ENCODE data around the gene FRMD1. TPM values are rescaled to one million over a fixed set of nuclear protein-coding genes. Genes with fewer than 3 reads are reported as not detected.

Gene FRMD1
- not detected in 2 replicates for total RNA-seq

DNA sequence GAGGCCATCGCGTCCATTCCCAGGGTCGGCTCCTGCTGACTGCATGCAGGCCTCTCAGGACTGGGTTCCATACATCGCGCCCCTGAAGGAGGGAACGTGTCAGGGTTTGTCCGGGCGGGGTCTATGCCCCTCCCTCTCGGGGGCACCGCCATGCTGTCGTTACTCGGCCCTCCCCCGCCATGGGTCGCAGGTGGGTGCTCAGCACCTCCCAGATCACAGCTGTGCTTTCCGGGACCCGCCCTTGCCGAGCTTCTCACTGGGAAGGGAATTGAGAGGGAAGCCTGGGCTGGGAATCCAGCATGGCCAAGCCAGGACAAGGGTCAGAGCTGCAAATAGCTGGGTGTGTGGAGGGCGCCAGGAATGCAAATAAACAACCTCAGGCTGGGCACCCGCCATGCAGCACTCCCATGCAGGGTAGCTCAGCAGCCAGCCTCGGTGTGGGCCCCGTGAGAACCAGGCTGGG is at the start of gene FRMD1:
FRMD1 (minus strand) TSS at position 270 of the 463 bp plus-strand sequence; CDS start at position 152, 118 bp downstream.
- DNase-seq (ENCODE audit: low read depth, low spot score): no peak

DNA sequence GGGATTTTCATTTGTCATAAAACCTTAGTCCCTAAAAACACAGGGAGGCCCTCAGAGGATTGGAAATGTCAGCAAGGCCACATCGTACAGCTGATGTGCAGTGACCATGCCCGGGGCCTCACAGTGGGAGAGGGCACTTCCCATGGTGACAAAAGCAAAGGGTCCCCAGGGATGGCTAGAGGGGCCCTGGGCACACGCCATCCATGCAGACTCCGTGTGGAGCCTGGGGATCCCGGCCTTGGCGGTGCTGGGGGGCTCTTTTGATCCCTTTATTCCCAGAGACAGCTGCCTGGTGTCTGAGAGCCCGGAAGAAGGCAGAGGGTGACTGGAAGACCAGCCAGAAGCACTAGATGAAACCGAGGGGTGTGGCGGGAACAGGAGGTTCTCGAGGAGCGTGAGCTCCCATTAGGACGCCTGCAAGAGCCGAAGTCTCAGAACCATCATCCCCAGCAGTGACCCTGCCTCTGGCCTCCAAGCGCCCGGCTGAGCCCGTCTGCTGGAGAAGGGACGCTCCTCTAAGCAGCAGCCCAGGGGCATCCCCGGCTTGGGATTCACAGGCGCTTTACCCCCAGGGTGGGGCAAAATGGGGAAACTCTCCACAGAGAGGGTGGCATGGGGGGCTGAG is 49.1 kb upstream of the FRMD1 start:
- no peak for DNase-seq (ENCODE audit: low read depth, low spot score)

DNA sequence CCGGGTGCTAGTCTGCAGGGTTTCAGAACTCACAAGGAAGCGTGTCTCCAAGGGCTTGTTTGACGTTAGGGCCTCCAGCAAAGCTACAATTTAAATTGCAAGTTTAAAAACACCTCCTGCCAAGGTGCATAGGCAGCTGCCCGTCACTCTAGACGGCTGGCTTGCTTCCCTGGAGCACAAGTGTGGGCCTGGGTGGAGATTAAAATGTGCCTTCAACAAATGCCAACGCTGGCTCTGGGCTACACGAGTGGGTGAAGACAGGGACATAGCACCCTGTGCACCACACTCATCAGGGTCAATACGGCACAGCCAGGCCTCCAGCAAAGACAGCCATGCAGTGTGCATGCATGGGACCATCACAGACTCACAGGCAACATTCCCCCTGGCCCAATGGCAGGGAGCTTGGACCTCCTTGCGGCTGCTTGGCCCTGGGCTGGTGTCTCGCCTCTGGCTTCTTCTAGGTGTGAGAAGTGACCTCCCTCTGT is 48.4 kb upstream of the FRMD1 start:
- DNase-seq (ENCODE audit: low read depth, low spot score): no peak

DNA sequence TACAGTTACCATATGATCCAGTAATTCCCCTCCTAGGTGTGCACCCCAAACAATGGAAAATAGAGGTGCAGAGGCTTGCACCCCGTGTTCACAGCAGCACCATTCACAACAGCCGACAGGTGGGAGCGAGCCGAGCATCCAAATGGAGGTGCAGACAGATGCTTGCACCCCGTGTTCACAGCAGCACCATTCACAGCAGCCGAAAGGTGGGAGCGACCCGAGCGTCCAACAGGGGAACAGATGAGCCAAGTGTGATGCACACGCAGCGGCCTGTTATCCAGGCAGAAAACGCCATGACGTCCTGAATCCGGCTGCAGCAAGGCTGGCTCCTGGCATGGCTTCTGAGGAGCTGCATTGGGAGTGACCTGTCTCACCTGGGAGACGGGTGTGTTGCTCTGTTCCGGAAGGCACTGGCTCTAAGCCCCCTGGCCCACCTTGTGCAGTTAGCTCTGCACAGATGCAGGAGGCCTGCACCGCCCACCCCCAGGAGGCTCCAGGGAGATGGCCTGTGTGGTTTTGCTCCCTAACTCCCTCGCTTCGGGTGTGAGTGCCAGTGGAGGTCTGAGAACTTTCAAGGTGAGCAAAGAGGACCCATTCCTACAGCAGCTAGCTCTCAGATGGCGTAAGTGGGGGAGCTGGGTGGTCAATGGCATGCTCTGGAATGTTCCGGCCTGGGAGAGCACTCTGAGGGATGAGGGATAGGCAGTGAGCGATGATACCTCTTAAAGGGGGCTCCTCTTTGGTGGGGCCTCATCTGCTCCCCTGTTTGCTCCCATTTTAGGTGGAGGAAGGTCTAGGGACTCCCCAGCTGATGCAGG is 47.8 kb upstream of the FRMD1 start:
- no peak for DNase-seq (ENCODE audit: low read depth, low spot score)

DNA sequence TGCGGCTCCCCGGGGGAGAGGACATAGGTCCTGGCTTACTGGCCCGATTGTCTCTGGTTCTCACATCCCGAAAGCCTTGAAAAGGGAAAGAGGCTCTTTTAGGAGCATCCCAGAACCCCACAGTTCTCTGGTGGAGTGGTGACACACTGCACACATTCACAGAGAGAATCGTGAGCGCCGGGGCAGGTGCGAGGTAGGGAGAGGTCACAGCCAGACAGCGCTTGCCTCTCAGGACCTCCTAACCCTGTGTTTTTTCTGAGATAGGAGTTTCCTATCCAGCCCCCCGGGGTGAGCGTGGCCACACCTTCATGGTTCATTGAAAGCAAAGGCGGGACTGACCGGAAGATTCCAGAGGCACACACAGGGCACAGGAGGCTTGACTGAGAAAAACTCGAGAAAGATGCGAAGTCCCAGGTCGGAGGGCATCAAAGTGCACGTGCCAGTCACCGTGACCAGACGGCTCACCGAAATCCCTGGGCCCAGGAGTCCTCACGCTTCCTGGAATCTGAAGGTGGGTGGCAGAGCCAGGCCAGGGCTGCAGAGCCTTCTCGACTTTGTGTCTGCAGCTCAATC is 46.5 kb upstream of the FRMD1 start:
- DNase-seq (ENCODE audit: low read depth, low spot score): no peak

DNA sequence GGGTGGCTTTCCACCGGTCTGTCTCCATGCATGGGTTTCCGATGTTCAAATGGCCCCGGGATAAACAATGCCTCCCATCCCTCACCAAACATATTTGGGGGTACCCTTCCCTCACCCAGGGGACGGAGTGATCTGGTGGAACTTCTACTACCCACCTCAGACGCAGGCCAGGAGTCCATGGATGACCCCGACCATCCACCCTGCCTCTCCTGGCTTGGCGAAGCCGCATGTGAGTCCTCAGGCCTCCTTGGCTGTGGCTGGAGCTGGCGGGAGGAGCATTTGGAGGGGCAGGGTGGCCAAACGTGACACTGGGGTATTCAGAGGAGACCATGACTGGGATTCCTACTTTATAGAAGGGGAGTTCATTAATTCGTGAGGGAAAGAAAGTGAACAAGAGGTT is 45.9 kb upstream of the FRMD1 start:
- no peak for DNase-seq (ENCODE audit: low read depth, low spot score)

DNA sequence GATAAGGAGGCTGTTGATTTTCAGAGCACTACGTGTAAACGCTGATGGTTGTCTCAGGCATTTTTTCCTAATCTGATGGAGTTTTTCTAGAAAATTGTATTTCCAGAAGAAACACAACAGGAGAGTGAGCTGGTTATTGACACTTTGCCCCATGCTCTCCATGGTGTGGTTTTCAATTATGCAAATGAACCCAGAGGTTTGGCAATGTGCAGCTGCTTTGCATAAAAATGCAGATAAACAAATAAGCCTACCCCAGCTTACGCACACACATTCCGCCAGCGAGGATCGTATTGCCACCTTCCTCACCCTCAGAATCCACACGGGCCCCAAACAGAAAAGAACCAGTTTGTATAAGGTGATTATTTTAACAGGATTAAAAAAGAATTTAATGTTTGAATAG is 45.1 kb upstream of the FRMD1 start:
- DNase-seq (ENCODE audit: low read depth, low spot score): no peak

DNA sequence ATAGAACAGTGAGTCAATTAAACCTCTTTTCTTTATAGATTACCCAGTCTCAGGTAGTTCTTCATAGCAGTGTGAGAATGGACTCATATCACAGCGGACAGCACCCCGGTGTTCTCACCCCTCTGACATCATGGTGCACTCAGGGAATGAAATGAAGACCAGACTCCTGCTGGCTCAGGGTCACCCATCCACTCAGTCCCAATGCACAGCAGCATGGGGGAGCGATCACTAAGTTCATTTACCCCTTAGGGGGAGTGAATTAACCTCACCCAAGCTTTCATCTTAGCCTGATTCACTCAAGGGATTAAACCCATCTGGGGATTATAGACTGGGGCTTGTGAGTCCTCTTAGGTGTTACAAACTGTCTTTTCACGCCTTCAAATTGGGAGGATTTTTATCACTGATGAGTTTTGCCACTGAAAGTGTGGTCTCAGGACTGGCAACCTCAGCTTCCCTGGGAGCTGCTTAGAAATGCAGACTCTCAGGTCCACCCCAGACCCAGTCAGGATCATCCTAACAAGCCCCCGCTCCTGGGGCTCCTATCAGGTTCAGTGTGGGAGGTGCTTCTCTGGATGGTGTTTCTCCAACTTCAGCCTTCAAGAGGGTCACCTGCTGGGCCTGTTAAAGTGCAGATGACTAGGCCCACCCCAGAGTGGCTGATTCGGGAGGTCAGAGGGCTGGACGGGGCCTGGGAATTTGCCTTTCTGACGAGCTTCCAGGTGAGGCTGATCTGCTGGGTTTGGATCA is 44.3 kb upstream of the FRMD1 start:
- DNase-seq (ENCODE audit: low read depth, low spot score): no peak

DNA sequence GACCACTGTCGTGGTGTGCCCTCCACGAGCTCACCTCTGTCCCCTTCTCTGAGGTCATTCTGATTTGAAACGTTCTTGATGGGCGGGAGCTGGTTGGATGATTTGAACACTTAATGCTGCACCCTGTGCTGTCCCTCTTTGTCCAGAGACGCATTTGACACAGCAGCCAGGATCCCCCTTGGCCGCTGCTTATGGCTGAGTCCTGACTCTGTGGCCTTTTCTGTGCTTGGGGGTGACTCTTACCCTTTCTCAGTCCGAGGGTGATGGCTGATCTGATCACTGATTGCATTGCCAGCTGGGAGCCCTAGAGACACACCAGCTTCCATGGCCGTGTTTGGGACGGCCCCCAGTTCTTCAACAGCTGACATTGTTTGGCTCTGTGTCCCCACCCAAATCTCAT is 43.5 kb upstream of the FRMD1 start:
- DNase-seq (ENCODE audit: low read depth, low spot score): no peak

DNA sequence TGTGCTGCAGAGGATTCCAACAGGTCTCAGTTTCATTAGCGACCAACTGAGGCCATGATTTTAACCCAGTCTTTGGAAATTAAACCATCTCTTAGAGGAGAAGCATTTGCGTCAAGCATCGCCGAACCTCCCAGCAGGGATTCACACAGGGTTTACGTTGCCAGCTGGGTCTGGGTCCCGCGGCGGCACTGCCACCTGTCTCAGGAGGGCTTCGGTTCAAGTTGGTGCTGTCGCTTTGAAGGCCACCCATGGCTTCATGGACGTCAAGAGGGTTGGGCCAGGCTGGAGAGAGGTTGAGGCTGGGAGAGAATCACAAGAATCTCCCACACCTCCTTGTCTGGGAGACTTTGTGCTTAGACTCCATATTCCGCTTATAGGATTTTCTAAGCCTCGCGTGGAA is 43.0 kb upstream of the FRMD1 start:
- no peak for DNase-seq (ENCODE audit: low read depth, low spot score)

DNA sequence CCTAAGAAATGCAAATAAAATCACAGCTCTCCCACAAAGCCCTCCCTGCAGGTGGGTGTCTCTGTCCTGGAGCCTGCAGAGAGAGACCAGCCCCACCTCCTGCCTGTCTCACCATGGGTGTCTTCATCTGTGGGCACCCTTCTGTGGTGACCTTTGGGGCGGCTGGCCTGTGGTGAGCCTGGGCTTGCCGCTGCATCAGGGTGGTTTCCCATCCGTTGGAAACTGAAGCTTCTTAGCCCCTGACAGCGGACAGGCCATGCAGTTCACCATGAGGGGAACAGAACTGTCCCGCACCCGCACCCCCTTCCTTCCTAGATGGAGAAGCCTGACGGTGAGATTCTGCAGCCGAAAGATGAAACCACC is 42.3 kb upstream of the FRMD1 start:
- DNase-seq (ENCODE audit: low read depth, low spot score): no peak

DNA sequence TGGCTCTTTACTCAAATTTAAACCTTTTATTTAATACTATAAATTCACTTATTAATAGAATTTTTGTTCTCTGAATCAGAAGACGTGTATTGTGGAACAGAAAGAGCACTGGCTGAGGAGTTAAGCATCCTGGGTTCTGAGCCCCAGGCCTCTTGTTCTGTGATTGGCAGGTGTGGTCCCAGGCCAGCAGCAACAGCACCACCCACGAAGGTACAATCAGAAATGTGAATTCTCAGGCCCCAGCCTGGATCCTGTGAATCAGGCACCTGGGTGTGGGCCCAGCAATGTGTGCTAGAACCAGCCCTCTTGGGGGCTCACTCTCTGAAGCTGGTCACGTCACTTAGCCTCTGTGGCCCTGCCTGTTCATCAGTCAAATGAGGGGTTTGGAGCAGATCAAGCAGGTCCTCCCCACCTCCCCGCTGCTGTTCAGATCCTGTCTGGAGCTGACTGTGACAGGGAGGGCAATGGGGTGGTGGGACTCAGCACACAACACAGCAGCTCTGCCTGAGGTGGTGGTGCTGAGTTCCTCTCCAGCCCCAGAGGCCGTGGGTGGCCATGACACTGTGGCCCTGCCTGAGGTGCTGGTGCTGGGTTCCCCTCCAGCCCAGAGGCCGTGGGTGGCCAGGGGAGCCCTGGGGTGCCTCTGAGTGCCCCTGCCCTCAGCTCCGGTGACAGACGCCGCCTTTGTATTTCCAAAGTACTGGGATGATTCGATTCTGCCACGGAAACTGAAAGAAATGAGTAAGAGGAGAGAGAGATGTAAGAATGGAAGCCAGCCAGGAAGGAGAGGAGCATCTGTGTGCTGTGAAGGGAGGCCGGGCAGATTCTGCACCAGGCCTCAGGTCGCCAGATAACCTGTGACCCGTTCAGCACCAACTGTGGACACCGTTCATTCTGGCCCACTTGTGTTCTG is 41.6 kb upstream of the FRMD1 start:
- no peak for DNase-seq (ENCODE audit: low read depth, low spot score)

DNA sequence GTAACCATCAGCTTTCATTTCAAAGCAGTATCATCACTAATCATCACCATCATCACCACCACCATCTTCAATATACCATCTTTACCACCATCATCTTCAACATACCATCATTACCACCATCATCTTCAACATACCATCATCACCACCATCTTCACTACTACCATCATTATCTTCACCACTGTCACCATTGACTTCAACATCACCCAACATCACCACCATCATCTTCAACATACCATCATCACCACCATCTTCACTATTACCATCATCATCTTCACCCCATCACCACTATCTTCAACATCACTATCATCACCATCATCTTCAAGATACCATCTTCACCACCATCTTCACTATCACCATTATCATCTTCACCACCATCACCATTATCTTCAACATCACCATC is 40.5 kb upstream of the FRMD1 start:
- no peak for DNase-seq (ENCODE audit: low read depth, low spot score)

DNA sequence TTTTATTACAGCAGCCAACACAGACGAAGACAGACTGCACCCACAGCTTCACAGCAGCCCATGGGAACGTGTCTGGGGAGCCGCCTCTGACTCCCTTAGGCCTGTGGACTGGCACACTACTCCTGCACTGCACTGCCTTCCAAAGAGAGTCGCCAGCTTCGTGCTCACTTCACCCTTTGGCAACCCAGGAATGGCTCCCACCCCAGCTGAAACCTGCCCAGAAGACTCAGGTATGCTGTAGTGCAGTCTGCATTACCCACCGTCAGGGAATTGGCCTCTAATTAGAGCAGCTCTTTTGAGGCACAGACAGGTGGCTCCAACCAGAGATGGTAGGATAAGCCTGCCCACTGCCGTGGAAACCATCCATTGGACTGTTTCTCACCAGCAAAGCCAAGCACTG is 39.9 kb upstream of the FRMD1 start:
- DNase-seq (ENCODE audit: low read depth, low spot score): no peak

DNA sequence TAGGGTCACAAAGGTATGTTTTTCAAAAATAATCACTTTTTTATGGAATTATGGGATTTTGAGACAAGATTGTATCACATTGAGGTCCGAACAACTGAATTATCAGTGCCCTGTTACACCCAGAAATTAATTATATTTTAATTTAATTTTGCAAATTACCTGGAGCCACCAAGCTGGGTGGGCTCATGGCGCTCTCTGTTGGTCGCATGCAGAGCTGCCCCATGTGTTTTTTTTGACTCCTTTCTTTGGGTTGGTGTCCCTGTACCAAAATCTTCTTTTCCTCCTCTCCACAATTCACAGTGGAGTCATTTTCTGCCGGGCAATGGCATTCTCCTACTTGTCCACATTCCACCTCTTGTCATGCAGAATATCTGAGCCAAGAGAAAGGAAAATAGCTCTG is 38.9 kb upstream of the FRMD1 start:
- DNase-seq (ENCODE audit: low read depth, low spot score): no peak

DNA sequence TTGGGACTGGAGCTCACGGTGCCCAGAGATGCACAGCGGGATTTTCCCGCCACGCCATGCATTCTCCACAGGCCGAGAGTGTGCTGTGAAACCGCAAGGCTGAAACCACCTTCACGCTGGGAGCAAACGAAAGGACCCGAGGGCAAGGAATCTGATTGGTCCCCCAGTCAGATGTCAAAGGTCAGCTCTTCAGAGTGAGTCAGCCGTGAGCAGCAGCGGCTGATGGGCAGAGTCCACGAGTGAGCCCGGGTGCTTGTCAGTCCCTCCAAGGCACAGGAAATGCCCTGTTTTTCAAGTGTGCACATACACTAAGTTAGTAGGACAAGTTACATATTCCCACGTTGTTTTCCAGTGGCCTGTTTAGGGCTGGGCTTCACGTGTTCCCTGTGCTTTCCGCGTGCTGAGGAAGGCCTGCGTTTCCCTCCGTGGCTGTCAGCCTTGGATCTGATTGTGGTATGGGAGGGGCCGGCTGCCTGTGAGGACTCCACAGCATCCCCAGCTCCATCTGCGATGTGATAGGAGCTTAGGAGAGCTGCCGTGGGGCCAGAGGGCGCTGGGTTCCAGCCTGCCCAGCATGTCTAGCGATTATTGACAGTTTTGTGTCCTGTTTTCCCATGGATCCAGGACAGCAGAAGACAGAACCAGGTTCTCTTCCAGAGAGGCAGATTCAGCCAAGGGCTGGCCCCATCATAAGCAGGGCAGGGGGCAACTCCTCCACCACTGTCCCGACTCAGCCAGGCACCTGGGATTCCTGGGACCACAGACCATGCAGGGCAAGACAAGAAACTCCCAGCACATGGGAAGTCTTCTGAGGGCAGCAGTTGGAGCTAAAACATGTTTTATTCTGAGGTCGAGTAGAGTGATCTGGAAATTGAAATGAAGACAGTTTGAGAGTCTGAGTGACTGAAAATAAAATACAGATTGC is 38.2 kb upstream of the FRMD1 start:
- DNase-seq (ENCODE audit: low read depth, low spot score): no peak

DNA sequence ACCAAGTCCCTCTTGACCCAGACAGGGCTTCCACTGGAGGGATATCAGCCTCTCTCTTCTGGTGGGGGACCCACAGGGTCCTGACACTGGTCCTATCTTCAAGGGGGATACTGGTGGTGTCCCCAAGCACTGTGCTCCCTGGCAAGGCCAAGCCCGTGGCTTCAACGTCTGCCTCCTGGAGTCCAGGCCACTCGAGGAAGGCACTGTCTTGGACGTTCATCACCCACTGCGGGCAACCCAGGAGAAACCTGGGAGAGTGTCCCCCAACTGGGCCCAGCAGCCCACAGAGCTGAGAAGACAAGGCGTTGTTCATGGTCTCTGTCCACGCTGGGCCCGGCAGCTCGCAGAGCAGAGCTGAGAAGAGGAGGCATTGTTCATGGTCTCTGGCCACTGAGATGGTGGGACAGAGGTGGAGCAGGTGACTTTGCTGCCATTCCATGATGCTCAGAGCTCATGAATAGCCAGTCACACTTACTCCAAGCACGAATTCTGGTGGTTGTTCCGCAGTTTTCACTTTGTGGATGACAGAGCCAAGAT is 37.5 kb upstream of the FRMD1 start:
- DNase-seq (ENCODE audit: low read depth, low spot score): no peak

DNA sequence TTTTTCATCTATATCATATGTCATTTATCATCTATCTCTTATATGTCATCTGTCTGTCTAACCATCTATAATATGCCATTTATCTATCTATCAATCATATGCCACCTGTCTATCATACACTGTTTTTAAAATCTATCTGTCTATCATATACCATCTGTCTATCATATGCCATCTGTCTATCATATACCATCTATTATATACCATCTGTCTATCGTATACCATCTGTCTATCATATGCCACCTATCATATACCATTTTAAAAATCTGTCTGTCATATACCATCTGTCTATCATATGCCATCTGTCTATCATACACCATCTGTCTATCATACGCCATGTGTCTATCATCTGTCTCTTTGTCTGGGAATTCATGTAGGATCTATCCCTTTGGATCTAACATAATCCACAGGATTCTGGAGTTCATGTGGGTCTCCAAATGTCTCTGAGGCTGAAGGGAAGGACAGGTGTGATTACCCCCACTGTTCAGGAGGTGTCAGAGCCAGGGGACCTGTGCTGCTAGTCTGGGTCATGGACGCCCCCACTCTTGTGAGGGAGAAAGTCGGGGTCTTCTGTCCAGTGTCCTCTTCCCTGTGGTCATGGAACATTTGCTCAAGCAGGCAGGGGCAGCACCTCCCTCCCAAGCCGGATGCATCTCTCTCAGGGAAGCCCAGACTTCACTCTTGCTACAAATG is 36.9 kb upstream of the FRMD1 start:
- no peak for DNase-seq (ENCODE audit: low read depth, low spot score)

DNA sequence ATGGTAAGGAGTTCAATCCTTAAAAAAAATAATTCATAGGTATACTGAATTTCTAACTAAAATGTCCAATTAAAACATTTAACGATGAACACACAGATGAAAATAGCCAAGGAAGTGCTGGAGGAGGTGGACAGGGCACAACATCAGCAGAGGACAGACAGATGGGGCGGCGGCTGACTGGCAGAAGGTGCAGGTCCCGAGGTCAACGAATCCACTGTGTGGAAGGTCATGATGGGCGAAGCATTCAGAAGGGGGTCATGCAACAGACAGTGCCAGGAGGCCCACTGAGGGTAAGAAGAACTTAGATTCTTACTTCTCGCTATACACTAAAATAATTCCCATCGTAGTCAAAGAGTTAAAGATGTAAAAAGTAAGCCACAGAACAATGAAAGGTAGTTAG is 34.2 kb upstream of the FRMD1 start:
- DNase-seq (ENCODE audit: low read depth, low spot score): no peak
